Mammary epithelial cell (primary cell): Measurements from ENCODE around the gene ZMYM2.

Source experiments
- EZH2 ChIP-seq: IDR thresholded peaks from 2 replicates; pipeline ENCODE4 v1.6.1; 2012; ENCODE audit warnings: low read length, inconsistent platforms, borderline replicate concordance
- TF ChIP-seq, protein P1 (sequence below), 2 donors: IDR thresholded peaks in 1 of 2; conservative IDR thresholded peaks in 1 of 2; 2 replicates each; pipeline ENCODE4 v1.5.1; 2011 to 2012; ENCODE audit warnings: inconsistent platforms in 2 of 2, low read length in 2 of 2, mild to moderate bottlenecking in 2 of 2, control low read depth in 1 of 2, low read depth in 1 of 2; ENCODE audit not compliant: insufficient read depth in 1 of 2; ENCODE audit errors: extremely low read depth in 1 of 2

- TF ChIP-seq, protein P1, sequence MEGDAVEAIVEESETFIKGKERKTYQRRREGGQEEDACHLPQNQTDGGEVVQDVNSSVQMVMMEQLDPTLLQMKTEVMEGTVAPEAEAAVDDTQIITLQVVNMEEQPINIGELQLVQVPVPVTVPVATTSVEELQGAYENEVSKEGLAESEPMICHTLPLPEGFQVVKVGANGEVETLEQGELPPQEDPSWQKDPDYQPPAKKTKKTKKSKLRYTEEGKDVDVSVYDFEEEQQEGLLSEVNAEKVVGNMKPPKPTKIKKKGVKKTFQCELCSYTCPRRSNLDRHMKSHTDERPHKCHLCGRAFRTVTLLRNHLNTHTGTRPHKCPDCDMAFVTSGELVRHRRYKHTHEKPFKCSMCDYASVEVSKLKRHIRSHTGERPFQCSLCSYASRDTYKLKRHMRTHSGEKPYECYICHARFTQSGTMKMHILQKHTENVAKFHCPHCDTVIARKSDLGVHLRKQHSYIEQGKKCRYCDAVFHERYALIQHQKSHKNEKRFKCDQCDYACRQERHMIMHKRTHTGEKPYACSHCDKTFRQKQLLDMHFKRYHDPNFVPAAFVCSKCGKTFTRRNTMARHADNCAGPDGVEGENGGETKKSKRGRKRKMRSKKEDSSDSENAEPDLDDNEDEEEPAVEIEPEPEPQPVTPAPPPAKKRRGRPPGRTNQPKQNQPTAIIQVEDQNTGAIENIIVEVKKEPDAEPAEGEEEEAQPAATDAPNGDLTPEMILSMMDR (conservative IDR thresholded peaks at IDR 0.05 in 1 of 2, IDR thresholded peaks at IDR 0.05 in 1 of 2; ENCODE audit: extremely low read depth in 1 of 2, insufficient read depth in 1 of 2, low read depth in 1 of 2, low read length in 2 of 2), result no peak
- TF ChIP-seq EZH2, result no peak
Observed at GRCh38 chr13:20099319-20099718, 140.8 kb downstream of the ZMYM2 start.
